ENCODE measurements around the gene SLC7A6. TPM values are rescaled to one million over a fixed set of nuclear protein-coding genes. Genes with fewer than 3 reads are reported as not detected.

Gene SLC7A6
- total and polyA plus RNA-seq, 9 donors = 3.1 to 14.4 (median 9.0) TPM

- H3K36me3 ChIP-seq = no peaks in the 10 kb centered on the region
- WGBS, 3 donors = 77 to 87% (median 83%) methylated on average over 4 of the region's 4 CpGs
- intact Hi-C loops (cut with DNase I) = no loop called here
- H3K27ac ChIP-seq = no peak overlapping the region
- DNase-seq = no peak
- H3K4me3 ChIP-seq = no peak overlapping the region
- H3K4me1 ChIP-seq (ENCODE audit: insufficient read depth) = peaks cover 11% of the 10 kb centered on the region
- no peaks in the 10 kb centered on the region for H3K27me3 ChIP-seq
- TF ChIP-seq POLR2A (IDR thresholded peaks at IDR 0.05) = no peak
- TF ChIP-seq, protein P1, sequence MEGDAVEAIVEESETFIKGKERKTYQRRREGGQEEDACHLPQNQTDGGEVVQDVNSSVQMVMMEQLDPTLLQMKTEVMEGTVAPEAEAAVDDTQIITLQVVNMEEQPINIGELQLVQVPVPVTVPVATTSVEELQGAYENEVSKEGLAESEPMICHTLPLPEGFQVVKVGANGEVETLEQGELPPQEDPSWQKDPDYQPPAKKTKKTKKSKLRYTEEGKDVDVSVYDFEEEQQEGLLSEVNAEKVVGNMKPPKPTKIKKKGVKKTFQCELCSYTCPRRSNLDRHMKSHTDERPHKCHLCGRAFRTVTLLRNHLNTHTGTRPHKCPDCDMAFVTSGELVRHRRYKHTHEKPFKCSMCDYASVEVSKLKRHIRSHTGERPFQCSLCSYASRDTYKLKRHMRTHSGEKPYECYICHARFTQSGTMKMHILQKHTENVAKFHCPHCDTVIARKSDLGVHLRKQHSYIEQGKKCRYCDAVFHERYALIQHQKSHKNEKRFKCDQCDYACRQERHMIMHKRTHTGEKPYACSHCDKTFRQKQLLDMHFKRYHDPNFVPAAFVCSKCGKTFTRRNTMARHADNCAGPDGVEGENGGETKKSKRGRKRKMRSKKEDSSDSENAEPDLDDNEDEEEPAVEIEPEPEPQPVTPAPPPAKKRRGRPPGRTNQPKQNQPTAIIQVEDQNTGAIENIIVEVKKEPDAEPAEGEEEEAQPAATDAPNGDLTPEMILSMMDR (IDR thresholded peaks at IDR 0.05) = no peak
- TF ChIP-seq EP300 (IDR thresholded peaks at IDR 0.05) = no peak
- no peaks in the 10 kb centered on the region for H3K9me3 ChIP-seq
Measured at GRCh38 chr16:68247932-68248331, 16.4 kb upstream of the SLC7A6 start.

GRCh38 chr16:68249371-68249770 lies 15.0 kb upstream of the SLC7A6 start:
- no peak for DNase-seq
- no peak for TF ChIP-seq POLR2A (IDR thresholded peaks at IDR 0.05)
- H3K27me3 ChIP-seq = no peaks in the 10 kb centered on the region
- WGBS, 3 donors = 91 to 92% (median 91%) methylated on average over 4 of the region's 4 CpGs
- H3K36me3 ChIP-seq = no peaks in the 10 kb centered on the region
- H3K27ac ChIP-seq = no peak overlapping the region
- intact Hi-C loops (cut with DNase I) = no loop called here
- peaks cover 10% of the 10 kb centered on the region for H3K4me1 ChIP-seq (ENCODE audit: insufficient read depth)
- no peak overlapping the region for H3K4me3 ChIP-seq
- no peaks in the 10 kb centered on the region for H3K9me3 ChIP-seq

DNA sequence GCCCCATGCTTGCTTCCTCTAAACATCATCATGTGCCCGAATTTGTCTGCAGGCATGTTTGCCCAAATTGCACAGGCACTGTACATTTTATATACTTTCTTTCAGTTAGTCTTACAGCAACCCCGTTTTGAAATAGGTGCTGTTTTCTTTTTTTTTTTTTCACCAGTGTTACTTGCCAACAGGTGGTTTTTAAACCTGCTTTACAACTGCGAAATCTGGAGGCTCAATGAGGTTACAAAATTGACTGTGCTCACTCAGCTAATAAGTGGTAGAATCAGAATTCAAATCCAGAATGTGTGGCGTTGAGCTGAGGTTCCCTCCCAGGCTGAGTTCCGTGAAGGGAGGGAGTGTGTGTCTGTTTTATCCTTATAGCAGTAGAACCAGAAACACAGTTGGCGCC lies 13.4 kb upstream of the SLC7A6 start:
- H3K27me3 ChIP-seq = no peaks in the 10 kb centered on the region
- 89 to 90% (median 89%) methylated on average over 6 of the region's 6 CpGs for WGBS, 3 donors
- DNase-seq = no peak
- no peak overlapping the region for H3K27ac ChIP-seq
- no peaks in the 10 kb centered on the region for H3K9me3 ChIP-seq
- H3K4me1 ChIP-seq (ENCODE audit: insufficient read depth) = peaks cover 6% of the 10 kb centered on the region
- H3K36me3 ChIP-seq = no peaks in the 10 kb centered on the region
- H3K4me3 ChIP-seq = no peak overlapping the region
- intact Hi-C loops (cut with DNase I) = no loop called here
- TF ChIP-seq POLR2A (IDR thresholded peaks at IDR 0.05) (no peak), EP300 (IDR thresholded peaks at IDR 0.05) (no peak)
- TF ChIP-seq, protein P1 (IDR thresholded peaks at IDR 0.05) = no peak

- no peak for TF ChIP-seq EP300 (IDR thresholded peaks at IDR 0.05)
- TF ChIP-seq POLR2A (IDR thresholded peaks at IDR 0.05) = no peak
- TF ChIP-seq, protein P1 (IDR thresholded peaks at IDR 0.05) = no peak
- intact Hi-C loops (cut with DNase I) = no loop called here
- no peaks in the 10 kb centered on the region for H3K27me3 ChIP-seq
Measured at GRCh38 chr16:68251832-68252231, 12.5 kb upstream of the SLC7A6 start.

GRCh38 chr16:68252383-68252782 lies 11.9 kb upstream of the SLC7A6 start:
- H3K27ac ChIP-seq = no peak overlapping the region
- intact Hi-C loops (cut with DNase I) = no loop called here
- no peak for DNase-seq
- no peaks in the 10 kb centered on the region for H3K4me1 ChIP-seq (ENCODE audit: insufficient read depth)
- WGBS, 3 donors = 76 to 86% (median 82%) methylated on average over 5 of the region's 5 CpGs
- no peak overlapping the region for H3K4me3 ChIP-seq
- TF ChIP-seq EP300 (IDR thresholded peaks at IDR 0.05) (no peak), POLR2A (IDR thresholded peaks at IDR 0.05) (no peak)
- TF ChIP-seq, protein P1 (IDR thresholded peaks at IDR 0.05) = no peak
- no peaks in the 10 kb centered on the region for H3K36me3 ChIP-seq
- no peaks in the 10 kb centered on the region for H3K9me3 ChIP-seq
- no peaks in the 10 kb centered on the region for H3K27me3 ChIP-seq

More at GRCh38 chr16:68251832-68252231, 12.5 kb upstream of the SLC7A6 start:
- Histone ChIP-seq H3K4me3 (no peak overlapping the region), H3K36me3 (no peaks in the 10 kb centered on the region), H3K27ac (no peak overlapping the region), H3K4me1 (ENCODE audit: insufficient read depth) (peaks cover 2% of the 10 kb centered on the region), H3K9me3 (no peaks in the 10 kb centered on the region)
- WGBS, 3 donors = 85 to 88% (median 86%) methylated on average over 5 of the region's 5 CpGs
- no peak for DNase-seq
